HuH-7 (cell line): ENCODE data around the gene ING4.

Source experiments
- DNase-seq: peaks from one replicate; pipeline ENCODE4 v3.0.0; 2011; ENCODE audit warnings: low spot score

The ING4 gene

DNA sequence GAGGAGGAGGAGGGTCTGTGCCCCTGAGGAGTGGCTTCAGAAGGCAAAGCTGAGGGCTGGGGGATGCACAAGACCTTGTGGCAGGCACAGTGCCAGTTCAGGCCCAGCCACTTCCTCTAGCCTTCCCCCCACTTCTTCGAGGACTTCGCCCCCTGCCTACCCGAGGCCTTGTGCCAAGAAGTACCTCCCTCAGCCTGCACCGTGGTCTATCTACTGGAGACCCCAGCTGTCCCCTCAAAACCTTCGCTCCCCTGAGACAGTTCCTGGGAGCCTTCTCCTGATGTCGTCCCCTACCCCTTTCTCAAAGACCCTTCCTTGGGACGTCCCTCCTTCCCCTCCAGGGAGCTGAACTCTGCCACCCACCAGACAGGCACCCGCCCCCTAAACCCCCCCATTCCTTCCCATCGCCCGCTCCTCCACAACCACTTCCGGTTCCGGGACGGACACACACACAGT lies 25.7 kb upstream of the ING4 start:
- DNase-seq = peak; percentile 88

DNA sequence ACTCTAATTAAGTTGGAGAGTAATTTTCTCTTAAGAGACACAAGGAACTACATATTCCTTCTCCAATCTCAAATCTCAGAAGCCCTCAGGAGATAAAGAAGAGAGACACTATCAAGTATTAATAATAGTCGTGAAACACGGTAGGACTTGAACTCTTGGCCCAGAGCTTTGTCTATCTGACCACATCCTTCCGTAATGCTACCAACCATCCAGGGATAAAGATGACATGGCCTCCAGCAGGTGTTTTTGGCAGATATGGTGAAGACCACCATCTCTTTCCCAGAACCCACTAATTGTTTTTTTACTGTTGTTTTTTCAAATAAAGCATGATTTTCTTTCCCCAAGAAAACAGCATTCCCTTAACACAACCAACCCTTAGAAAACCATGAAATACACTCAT lies 22.9 kb upstream of the ING4 start:
- DNase-seq = no peak

DNA sequence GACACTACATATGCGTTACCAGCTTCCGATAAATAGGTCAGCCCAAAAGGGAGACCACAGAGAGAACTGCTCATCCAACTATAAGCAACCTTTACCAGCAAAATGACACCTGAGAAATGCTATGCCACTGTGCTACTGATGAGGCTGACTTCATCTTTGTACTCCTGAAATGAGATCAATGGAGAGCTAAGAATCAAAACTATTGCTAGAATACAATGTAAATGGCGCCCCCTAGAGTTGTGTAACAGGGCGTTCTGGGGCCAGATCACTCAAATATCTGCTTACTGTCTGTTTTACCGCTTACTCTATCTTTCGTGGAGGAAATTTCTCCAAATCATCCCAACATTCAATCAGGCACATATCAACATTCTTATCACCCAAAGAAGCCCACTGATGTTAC lies 21.7 kb upstream of the ING4 start:
- DNase-seq = no peak

DNA sequence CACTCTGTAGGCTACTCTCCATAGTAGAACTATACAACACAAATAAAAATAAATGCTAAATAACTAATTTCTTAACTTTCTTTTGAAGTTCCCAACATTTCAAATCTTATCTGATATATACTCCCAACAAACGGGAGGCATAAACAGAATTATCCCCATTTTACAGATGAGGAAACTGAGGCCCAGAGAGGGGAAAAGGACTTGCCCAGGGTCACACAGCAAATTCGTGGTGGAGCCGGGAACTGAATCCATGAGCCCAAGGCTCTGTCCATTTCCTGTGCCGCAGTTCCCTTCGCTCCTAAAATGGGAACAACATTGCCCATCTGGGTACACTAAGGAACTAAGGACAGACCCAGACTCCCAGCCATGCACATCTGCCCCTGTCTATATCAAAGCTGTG lies 14.0 kb upstream of the ING4 start:
- no peak for DNase-seq

DNA sequence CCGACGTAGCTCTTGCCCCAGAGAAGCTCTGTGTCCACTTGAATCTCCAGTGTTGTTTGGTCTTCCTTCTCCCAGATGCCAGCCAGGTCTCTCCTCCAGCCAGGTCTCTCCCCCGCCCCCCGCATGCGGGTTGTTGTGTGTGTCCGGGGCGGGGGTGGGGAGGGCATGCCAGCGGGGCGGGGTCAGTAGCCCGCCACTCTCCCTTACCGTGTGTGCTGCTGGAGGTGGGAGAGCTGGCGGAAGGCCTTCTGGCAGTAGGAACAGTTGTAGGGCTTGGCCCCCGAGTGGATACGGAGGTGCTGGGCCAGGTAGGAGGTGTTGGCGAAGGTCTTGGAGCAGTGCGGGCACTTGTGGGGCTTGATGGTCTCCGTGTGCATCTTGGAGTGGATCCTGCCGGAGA lies 9.2 kb upstream of the ING4 start:
- DNase-seq = no peak

DNA sequence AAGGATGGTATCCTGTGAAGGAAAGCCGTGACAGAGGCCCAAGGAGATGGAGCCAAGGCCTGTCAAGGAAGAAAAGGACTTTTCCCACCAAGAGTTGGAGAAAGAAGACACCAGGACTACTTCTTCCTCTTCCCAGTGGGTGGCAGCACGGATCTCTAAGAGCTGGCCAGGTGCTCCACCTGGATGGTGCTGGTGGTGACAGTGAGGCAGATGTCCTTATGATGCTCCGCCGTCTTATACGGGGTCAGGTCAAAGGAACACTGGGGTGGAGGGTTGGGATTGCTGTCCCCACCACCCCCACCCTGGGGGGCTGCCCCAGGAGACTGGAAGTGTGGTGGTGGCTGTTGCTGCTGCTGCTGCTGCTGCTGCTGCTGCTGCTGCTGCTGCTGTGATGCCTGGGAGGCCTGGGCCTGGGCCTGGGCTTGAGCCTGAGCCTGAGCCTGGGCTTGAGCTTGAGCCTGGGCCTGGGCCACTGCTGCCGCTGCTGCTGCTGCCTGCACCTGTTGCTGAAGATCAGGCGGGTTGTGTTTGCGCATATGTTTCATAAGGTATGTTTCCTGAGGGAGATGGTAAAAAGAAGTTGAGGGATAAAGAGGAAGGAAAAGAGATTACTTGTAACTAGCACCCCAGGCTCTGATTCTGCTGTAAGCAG lies 4.8 kb upstream of the ING4 start:
- DNase-seq = no peak

DNA sequence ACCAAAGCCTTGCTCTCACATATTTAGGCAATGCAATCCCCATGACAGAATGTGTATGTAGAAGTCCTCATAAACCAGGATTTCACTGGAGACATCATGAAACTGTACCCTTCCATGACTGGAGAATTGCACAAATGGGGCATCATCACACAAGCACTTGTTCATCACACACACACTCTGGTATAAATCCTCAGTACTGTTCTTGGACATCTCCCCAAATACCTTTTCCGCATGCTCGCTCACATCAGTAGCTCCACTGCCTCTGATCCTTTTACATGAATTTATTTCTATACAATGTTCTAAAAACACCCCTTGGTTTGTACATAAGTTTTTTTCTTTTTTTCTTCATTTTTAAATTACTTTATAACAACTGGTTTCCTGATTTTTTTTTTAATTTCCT lies 3.3 kb upstream of the ING4 start:
- no peak for DNase-seq

DNA sequence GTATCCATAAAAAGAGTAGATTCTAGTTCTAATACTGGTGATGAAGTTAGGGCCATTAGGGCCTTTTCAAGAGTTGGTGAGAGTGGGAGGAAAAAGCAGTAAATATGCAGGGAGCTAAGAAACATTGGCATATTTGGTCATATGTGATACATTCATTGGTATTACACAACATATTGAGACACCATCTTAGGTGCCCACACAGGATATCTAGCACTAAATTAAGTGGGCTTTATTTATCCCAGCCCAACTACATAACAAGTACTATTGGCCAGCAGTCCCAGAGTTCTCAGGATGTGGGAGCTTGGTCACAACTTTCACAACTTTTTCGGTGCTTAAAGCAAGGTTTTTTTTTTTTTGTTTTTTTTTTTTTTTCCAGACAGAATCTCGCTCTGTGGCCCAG lies 2.0 kb upstream of the ING4 start:
- DNase-seq = no peak

DNA sequence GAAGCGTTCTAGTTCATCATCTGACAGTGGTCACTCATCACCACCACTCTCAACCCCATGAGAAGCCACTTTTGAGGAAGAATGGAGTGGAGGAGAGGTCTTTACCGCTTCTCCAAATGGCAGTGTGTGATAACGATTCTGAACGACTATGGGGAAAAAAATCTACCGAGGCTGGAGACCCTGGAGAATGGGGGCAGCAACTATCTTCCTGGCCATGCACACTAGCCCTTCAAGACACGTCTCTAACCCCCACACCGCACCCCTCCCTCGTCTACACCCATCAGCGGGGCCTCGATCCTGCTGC lies 365 bp downstream of the ING4 start:
- peak; percentile 69 for DNase-seq

DNA sequence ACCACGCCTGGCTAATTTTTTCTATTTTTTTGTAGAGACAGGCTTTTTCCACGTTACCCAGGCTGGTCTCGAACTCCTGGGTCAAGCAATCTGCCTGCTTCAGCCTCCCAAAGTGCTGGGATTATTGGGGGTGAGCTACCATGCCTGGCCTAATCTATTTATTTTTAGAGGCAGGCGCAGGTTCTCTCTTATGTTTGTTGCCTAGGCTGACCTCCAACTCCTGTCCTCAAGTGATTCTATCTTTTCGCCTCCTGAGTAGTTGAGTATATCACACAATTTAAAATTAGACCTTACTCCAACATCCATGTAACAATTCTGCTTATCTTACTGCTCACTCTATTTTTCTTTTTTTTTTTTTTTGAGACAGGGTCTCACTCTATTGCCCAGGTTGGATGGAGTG lies 8.9 kb downstream of the ING4 start:
- no peak for DNase-seq

DNA sequence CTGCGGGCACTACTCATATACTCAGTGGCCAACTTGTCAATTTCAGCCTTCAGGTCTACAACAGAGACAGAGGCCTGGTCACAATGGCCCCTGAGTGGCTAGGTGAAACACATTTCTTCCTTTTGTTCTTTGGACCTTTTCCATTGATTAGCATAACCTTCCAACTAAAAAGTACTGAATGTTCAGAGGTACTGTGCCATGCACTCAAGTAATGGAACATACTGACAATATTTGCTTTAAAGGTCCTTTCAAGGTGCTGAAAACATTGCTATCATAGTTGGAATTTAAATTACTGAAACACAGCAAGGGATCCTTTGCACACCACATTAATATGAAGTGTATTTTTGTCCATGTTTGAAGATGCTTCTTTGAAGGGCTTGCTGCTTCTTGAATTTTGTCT lies 9.6 kb downstream of the ING4 start:
- DNase-seq = no peak

DNA sequence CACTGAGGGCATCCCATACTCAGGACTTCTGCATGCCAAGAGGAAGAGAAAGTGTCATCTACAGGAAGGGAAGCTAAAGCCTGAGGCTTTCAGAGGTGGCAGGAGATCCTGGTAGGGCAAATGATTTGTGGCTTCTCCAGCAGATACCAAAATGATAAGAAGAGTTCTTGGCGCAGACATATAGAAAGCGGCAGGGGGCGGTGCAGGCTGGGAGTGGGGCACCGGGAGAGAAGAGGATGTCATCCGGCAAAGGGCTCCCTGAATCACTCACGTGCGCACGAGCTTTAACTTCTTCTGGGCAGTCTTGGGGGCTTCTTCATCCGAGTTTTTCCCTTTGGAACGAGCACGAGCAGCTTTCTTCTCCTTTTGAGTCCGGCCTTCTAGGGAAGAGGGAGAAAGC lies 10.5 kb downstream of the ING4 start:
- DNase-seq = no peak

DNA sequence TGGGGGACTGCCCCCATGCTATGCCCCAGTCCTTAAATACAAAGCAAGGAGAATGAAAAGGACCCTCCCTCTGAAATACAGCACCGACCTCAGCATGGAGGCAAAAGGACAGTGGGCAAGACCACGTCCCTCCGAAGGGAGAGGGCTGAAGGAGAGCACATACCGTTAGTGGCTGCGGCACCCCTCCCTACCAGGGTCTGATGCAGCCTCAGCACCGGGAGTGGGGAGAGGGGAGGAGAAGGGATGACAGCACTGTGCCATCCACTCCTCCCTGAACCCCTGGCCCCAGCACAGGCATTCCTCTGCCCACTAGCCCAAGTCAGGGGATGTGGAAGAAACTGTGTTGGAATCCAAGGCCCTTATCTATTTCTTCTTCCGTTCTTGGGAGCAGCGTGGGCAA lies 12.1 kb downstream of the ING4 start:
- no peak for DNase-seq

DNA sequence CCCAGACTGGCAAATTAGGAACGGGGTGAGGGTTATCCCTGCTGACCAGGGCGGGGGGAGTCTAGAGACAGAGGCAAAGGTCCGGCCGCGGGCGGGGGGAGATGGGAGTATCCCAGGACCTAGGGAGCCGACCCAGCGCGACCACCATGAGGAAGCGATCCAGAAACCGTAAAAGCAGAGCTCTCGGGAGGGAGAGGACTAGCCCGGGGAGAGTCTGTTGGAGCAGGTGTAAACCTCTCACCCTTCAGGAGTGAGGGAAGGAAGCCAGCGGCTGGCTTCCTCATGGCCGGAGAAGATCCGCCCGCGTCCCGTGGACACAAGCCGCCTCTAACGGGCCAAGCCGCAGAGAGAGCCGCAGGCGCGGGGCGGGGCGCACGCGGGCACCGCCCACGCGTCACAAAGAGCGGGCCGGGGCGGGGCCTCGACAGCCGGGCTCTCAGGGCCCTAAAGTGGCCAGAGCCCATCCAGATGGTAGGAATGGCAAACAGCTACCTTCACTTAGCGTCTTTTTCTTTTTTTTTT lies 15.8 kb downstream of the ING4 start, which contains the start of gene ACRBP:
TSS of gene ACRBP (minus strand) at position 350 of the 522 bp plus-strand sequence. CDS start at position 284, 66 bp downstream.
- DNase-seq = no peak

DNA sequence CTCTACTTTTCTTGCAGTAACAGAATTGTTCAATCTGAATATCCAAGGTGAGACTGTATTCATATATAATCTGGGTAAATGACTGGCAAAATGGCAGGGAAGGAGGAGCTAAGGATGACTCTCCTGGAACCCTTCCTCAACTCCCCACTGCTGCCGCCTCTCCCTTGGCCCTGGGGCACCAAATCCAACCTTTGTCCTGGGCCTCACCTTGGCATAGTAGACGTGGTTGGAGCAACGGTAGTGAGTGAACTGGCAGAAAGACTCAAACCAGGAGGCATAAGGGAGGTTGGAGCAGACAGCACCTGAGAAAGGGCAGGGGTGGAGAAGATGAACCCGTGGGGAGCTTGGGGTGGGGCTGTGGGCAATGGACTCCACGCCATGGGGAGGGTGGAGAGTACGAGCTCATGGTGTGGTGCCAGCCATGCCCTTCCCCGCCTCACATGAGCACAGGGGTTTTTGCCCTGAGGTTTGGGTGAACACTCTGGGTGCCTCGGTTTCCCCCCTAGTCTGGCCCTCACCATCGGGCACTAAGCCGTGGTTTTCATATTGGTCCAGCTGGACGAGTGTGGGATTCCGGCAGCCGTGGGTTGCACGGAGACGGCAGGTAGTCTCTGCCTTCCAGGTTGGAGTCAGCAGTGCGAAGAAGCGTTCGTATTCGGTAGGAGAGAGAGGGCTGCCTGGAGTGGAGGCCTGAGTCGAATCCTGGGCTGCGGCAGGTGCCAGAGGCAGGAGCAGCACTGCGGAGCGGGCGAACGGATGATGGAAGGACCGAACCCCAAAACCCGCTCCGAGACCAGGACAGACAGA lies 16.4 kb downstream of the ING4 start:
- no peak for DNase-seq

DNA sequence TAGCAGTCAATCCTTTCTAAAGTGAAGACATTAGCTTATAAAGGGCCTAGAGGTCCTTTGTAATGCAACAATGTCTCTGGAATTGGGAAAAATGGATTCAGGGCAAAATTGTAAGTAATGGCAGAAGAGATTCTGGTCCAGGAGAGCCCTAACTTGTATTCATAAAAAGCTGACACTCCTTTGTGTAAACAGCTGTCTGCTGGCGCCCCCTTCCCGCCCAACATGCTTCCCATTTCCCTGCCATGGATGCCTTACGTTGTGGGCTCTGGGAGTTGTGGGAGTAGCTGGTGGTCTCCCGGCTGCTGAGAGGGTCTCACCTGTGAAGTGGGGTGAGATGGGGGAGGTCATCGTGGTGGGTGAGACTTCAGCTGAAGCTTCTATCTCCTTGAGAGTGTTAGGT lies 18.0 kb downstream of the ING4 start:
- DNase-seq = no peak

DNA sequence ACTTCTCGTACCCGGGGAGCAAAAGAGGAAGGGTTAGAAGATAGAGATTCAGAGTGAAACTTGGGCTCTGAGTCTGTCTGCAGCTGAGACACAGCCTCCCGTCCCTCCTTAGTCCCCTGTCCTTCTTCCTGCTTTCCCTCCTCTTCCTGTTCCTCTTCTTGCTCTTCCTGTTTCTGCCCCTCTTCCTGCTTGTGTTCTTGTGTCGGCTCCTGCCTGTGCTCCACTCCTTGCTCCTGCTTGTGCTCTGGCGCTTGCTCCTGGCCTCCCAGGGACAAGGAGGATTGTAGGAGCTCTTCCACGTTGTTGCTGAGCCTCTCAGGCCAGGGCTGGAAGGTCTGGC lies 18.7 kb downstream of the ING4 start:
- no peak for DNase-seq

DNA sequence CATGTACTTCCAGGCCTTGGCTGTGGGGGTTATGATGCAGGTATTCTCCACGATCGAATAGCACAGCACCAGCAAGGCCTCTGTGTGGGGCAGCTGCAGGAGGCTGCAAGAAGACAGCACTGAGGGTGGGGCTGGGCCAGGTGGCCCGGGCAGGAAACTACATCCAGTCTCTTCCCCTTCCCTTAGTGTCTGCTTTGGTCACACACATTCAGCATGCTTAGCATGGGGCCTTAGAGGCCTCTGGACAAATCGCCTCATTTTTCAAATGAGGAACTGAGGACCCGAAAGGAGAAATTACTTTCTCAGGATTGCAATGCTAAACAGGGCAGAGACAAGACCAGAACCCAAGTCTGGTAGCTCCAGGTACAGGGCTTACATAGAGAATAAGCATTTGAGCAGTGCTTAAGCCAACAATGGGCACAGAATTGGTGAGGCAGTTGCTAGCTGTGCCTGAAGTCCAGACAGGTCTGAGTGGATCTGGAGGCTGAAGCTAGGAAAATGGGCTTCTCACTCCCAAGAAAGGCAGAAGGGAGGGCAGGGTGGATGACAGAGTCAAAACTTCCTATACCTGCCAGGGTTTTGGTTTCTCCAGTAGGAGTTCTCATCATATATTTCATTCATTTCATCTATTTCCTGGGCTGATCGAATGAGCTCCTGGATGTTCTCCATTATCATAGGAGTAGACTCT lies 19.2 kb downstream of the ING4 start:
- DNase-seq = no peak

DNA sequence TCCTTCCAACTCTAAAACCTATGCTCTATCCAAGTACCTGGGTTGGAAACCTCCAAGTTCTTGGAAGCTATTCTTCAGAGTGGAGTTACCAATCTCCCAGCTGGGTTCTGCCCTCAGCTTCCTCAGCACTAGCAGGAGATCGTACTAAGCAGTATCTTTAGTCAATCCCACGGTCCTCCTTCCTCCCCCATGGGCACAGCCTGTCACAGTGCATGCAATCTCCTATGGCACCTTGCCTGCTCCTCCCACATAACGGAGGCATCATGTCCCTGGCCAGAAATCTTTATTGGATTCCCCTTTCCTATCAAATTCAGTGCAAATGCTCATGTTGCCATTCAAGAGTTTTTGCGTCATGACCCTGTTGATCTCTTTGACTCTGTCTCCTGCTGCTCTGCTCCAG lies 21.8 kb downstream of the ING4 start:
- DNase-seq = no peak

DNA sequence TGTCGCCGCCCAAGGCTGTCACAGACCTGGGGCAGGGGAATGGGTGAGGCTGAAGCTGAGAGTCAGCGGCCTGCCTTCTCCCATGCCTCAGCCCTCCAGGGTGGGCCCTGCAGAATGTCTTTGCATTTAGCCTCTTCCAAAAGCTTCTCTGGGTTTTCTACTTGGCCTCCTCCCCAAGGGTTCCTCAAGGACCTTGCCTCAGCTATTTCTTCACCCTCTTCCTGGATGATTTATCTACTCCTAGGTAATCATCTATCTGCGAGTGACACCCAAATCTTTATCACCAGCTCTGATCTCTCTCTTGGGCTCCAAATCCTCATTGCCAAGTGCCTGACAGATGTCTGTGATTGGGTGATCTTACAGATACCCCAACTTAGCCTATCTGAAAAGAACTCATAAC lies 22.4 kb downstream of the ING4 start:
- DNase-seq = no peak

DNA sequence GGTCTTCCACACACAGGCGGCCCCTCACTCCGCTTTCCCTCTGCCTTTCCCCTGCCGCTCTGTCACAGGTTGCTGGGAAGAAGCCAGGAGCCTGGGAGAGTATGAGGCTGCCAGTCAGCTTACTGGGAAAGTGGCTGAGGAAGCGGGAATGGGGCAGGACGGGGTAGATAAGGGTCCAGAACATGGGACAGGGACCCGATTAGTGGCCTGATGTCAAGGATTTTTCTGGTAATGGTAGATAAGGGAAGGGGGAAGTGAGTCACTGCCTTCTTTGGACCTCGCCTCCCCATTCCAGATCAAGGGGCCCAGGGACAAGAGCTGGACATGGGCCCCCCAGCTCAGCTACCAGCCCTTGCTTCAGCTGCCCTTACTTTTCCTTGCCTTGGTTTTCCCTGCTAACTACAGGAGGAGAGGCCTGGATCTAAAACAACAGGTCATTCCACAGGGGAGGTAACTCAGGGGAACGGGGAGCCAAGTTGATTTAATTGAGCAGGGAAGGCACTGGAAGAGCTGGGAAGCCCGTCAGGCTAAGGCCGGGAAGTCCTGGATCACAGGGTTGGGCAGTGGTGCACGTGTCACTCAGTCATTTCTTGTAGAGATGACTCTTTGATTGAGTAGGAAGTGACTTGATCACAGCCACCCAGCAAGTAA lies 23.6 kb downstream of the ING4 start:
- DNase-seq = no peak

DNA sequence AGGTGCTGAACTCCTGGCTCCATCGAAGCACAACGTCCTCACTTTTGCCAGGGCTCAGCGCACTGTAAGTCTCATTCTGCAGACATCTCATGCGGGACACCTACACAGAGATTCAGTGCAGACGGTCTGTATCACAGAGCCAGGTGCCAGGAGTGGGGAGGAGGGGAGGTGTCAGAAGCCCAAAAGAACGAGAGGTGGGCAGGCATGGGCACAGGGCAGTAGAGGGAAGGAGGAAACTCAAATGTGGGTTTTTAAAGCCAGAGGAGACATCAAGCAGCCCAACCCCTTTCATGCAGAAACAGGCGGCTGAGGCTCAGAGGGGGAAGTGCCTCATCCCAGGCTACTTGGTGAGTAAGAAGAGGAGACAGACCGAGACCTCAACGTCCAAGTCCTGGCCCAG lies 24.6 kb downstream of the ING4 start:
- DNase-seq = no peak
